Measurements from ENCODE around the gene FOXD2.

FOXD2 gene

DNA sequence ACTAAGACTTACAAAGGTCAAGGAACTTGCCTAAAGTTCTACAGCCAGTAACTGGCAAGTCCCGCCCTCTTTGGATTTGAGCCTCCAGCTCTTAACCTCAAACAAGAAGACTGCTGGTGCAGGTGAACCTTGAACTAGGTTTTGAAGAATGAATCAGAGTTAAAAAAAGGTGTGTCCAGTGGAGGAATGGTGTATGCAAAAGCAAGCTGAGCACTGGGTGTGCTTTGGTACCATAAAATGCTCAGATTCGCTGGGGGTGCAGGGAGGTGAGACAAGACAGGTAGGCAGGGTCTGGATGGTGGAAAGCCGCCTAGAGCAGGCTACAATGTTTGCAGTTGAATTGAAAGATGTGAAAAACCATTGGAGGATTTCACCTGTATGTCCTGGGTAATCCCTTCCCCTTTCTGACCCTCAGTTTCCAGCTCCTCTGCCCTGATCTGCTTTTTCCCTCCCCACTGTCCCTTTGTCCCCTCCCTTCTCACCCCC, 39.8 kb downstream of the FOXD2 start:
- TF ChIP-seq CREB1 (IDR thresholded peaks at IDR 0.05; ENCODE audit: low read depth): no peak

DNA sequence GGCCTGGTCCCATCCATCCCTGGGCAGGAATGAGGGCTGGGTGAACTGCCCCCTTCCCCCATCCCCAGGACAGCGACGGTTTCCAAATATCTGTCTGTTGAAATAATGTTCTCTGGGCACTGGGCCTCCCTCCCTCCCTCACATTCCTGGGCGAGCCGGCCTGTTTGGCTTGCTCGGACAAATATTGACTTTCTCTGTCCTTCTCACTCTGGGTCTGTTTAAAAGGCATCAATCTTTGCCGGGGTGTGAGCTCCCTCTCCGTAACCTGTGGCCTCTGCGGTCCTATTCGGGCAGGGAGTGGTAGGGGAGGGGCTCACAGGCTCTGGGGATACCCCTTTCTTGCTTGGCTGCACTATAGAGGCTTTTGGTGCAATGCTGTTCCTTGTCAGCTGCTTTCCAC, 40.2 kb downstream of the FOXD2 start:
- TF ChIP-seq FOXM1 (IDR thresholded peaks at IDR 0.05; ENCODE audit: borderline replicate concordance, low read depth) (no peak), CEBPB (IDR thresholded peaks at IDR 0.05) (no peak), EP300 (IDR thresholded peaks at IDR 0.05; ENCODE audit: borderline replicate concordance) (no peak), NFIC (IDR thresholded peaks at IDR 0.05) (no peak), RAD21 (IDR thresholded peaks at IDR 0.05; ENCODE audit: low read depth) (no peak), TCF12 (IDR thresholded peaks at IDR 0.05; ENCODE audit: low read depth) (no peak), TAF1 (IDR thresholded peaks at IDR 0.05; ENCODE audit: low read depth) (no peak), EGR1 (IDR thresholded peaks at IDR 0.05) (no peak), ZBTB7A (IDR thresholded peaks at IDR 0.05; ENCODE audit: low read depth) (no peak), CREB1 (IDR thresholded peaks at IDR 0.05; ENCODE audit: low read depth) (no peak)
- TF ChIP-seq, protein P1, sequence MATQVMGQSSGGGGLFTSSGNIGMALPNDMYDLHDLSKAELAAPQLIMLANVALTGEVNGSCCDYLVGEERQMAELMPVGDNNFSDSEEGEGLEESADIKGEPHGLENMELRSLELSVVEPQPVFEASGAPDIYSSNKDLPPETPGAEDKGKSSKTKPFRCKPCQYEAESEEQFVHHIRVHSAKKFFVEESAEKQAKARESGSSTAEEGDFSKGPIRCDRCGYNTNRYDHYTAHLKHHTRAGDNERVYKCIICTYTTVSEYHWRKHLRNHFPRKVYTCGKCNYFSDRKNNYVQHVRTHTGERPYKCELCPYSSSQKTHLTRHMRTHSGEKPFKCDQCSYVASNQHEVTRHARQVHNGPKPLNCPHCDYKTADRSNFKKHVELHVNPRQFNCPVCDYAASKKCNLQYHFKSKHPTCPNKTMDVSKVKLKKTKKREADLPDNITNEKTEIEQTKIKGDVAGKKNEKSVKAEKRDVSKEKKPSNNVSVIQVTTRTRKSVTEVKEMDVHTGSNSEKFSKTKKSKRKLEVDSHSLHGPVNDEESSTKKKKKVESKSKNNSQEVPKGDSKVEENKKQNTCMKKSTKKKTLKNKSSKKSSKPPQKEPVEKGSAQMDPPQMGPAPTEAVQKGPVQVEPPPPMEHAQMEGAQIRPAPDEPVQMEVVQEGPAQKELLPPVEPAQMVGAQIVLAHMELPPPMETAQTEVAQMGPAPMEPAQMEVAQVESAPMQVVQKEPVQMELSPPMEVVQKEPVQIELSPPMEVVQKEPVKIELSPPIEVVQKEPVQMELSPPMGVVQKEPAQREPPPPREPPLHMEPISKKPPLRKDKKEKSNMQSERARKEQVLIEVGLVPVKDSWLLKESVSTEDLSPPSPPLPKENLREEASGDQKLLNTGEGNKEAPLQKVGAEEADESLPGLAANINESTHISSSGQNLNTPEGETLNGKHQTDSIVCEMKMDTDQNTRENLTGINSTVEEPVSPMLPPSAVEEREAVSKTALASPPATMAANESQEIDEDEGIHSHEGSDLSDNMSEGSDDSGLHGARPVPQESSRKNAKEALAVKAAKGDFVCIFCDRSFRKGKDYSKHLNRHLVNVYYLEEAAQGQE (IDR thresholded peaks at IDR 0.05; ENCODE audit: low read depth): no peak
- TF ChIP-seq, protein P2, sequence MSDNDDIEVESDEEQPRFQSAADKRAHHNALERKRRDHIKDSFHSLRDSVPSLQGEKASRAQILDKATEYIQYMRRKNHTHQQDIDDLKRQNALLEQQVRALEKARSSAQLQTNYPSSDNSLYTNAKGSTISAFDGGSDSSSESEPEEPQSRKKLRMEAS (IDR thresholded peaks at IDR 0.05): no peak

- TF ChIP-seq TCF12 (IDR thresholded peaks at IDR 0.05; ENCODE audit: low read depth) (no peak), RAD21 (IDR thresholded peaks at IDR 0.05; ENCODE audit: low read depth) (no peak), NFIC (IDR thresholded peaks at IDR 0.05) (no peak), TAF1 (IDR thresholded peaks at IDR 0.05; ENCODE audit: low read depth) (no peak)
- TF ChIP-seq, protein P1 (IDR thresholded peaks at IDR 0.05; ENCODE audit: low read depth): no peak
Measured at GRCh38 chr1:47479664-47480063, 41.8 kb downstream of the FOXD2 start.

- no peak for TF ChIP-seq RAD21 (IDR thresholded peaks at IDR 0.05; ENCODE audit: low read depth)
- no peak for TF ChIP-seq TCF12 (IDR thresholded peaks at IDR 0.05; ENCODE audit: low read depth)
- TF ChIP-seq, protein P3, sequence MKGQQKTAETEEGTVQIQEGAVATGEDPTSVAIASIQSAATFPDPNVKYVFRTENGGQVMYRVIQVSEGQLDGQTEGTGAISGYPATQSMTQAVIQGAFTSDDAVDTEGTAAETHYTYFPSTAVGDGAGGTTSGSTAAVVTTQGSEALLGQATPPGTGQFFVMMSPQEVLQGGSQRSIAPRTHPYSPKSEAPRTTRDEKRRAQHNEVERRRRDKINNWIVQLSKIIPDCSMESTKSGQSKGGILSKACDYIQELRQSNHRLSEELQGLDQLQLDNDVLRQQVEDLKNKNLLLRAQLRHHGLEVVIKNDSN (IDR thresholded peaks at IDR 0.05): no peak
- no peak for TF ChIP-seq NFIC (IDR thresholded peaks at IDR 0.05)
- TF ChIP-seq ZBTB7A (IDR thresholded peaks at IDR 0.05; ENCODE audit: low read depth): no peak
- TF ChIP-seq, protein P2 (IDR thresholded peaks at IDR 0.05): no peak
- no peak for TF ChIP-seq CREB1 (IDR thresholded peaks at IDR 0.05; ENCODE audit: low read depth)
- TF ChIP-seq EP300 (IDR thresholded peaks at IDR 0.05; ENCODE audit: borderline replicate concordance): no peak
Measured at GRCh38 chr1:47481936-47482335, 44.1 kb downstream of the FOXD2 start.

DNA sequence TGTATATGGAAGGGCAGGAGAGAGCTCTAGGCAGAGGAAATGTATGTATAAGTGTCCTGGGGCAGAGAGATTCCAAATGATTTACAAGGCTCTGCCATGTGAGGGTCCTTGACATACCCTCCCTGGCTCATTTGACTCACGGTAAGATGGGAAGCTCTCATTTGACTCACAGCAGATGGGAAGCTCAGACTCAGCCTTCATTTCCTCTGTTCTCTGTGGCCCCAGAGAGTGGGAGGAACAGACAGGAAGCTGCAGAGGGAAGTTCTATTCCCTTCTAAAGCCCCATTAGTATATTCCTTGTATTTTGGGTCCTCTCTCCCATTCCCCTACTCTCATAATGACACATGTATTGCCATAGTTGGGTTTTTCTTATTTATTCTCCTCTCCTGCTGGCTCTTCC, 44.9 kb downstream of the FOXD2 start:
- TF ChIP-seq RAD21 (IDR thresholded peaks at IDR 0.05; ENCODE audit: low read depth) (no peak), TCF12 (IDR thresholded peaks at IDR 0.05; ENCODE audit: low read depth) (no peak), YY1 (IDR thresholded peaks at IDR 0.05; ENCODE audit: low read depth) (no peak), CEBPB (IDR thresholded peaks at IDR 0.05) (no peak), ZBTB7A (IDR thresholded peaks at IDR 0.05; ENCODE audit: low read depth) (no peak), FOXM1 (IDR thresholded peaks at IDR 0.05; ENCODE audit: borderline replicate concordance, low read depth) (no peak), TEAD4 (IDR thresholded peaks at IDR 0.05) (no peak), NFIC (IDR thresholded peaks at IDR 0.05) (no peak)
- TF ChIP-seq, protein P2 (IDR thresholded peaks at IDR 0.05): no peak
- TF ChIP-seq, protein P1 (IDR thresholded peaks at IDR 0.05; ENCODE audit: low read depth): no peak
